GM12878 (cell line): ENCODE results near the gene RAD17. TPM values are rescaled to one million over a fixed set of nuclear protein-coding genes. Genes with fewer than 3 reads are reported as not detected.

Experiments used
- ATAC-seq: fragments of 200-7000 bp; cut with Tn5 transposase; 3 replicates; pipeline ENCODE4 v1.9.1; 2020; ENCODE audit warnings: mild to moderate bottlenecking, moderate library complexity
- BruUV-seq: library from RNA; stranded (reverse); fragments of 400-500 nt; replicated peaks from 2 replicates; lab custom pipeline; 2021; lab: Mats Ljungman, UMichigan
- CTCF ChIA-PET: fragments of 300-600 bp; sonication (Branson Sonifier 250); formaldehyde crosslinking; extraction: SDS; loops from one replicate; lab custom pipeline; 2021; ENCODE audit warnings: inconsistent platforms; lab: Yijun Ruan, JAX
- POLR2A ChIA-PET: fragments of 350-600 bp; formaldehyde crosslinking; extraction: SDS; loops from one replicate; lab custom pipeline; 2021; ENCODE audit warnings: inconsistent platforms; lab: Charles Lee
- RAD21 ChIA-PET: fragments of 300-600 bp; sonication (Branson Sonifier 250); formaldehyde crosslinking; loops from one replicate; lab custom pipeline; 2023; ENCODE audit warnings: antibody characterized with exemption; ENCODE audit not compliant: unreplicated experiment; lab: Charles Lee
- SMC1A ChIA-PET: fragments of 300-600 bp; sonication (Branson Sonifier 250); formaldehyde crosslinking; loops from one replicate; lab custom pipeline; 2023; ENCODE audit not compliant: unreplicated experiment, uncharacterized antibody; lab: Charles Lee
- DNase-seq: peaks from one replicate; pipeline ENCODE4 v3.0.0-alpha.2; 2011; ENCODE audit warnings: low read depth, low spot score
- FAIRE-seq: peaks from 3 replicates; lab custom pipeline; 2011; peaks lifted over from hg19 to GRCh38; lab: Jason Lieb, UNC
- H2AFZ ChIP-seq: 2 replicates; pipeline ENCODE4 v1.6.0; 2011; ENCODE audit warnings: low read depth, low read length, control low read depth; ENCODE audit not compliant: control insufficient read depth
- H3K27ac ChIP-seq: 2 replicates; pipeline ENCODE4 v1.5.1; 2011; ENCODE audit warnings: control low read depth; ENCODE audit not compliant: control insufficient read depth, insufficient read depth
- H3K27me3 ChIP-seq, 2 experiments: replicated peaks in 1 of 2; 2 replicates each; pipeline versions ENCODE4 v1.6.0 to v1.6.1; 2011; ENCODE audit warnings: low read length in 1 of 2; ENCODE audit not compliant: control insufficient read depth in 2 of 2, insufficient read depth in 2 of 2
- H3K36me3 ChIP-seq, 2 experiments: 2 replicates each; pipeline ENCODE4 v1.5.1; 2011; ENCODE audit warnings: low read length in 1 of 2; ENCODE audit not compliant: control insufficient read depth in 2 of 2, insufficient read depth in 2 of 2
- H3K4me1 ChIP-seq: 2 replicates; pipeline ENCODE4 v1.6.1; 2011; ENCODE audit warnings: mild to moderate bottlenecking, low read length, moderate library complexity, mixed read lengths; ENCODE audit not compliant: control insufficient read depth, insufficient read depth
- H3K4me2 ChIP-seq: 2 replicates; pipeline ENCODE4 v1.6.0; 2011; ENCODE audit warnings: control low read depth; ENCODE audit not compliant: control insufficient read depth, insufficient read depth
- H3K4me3 ChIP-seq: fragments of 200-600 bp; sonication (generic); 2 replicates; pipeline ENCODE4 v1.5.1; 2016
- H3K79me2 ChIP-seq: 2 replicates; pipeline ENCODE4 v1.6.0; 2011; ENCODE audit warnings: low read length; ENCODE audit not compliant: control insufficient read depth, insufficient read depth
- H3K9ac ChIP-seq: 2 replicates; pipeline ENCODE4 v1.8.0; 2011; ENCODE audit warnings: low read length, control low read depth, mixed read lengths; ENCODE audit not compliant: control insufficient read depth, insufficient read depth
- H3K9me3 ChIP-seq: replicated peaks from 3 replicates; pipeline ENCODE4 v1.5.1; 2011; ENCODE audit warnings: mild to moderate bottlenecking, low read length; ENCODE audit not compliant: control insufficient read depth, insufficient read depth
- H4K20me1 ChIP-seq: 2 replicates; pipeline ENCODE4 v1.6.0; 2011; ENCODE audit not compliant: control insufficient read depth, insufficient read depth
- HDAC6 ChIP-seq: fragments of 200-600 bp; sonication (generic); IDR thresholded peaks from one replicate; pipeline ENCODE4 v1.8.0; 2017; ENCODE audit warnings: antibody characterized with exemption; ENCODE audit not compliant: unreplicated experiment
- WGBS: methylation state at CpG from one replicate; pipeline ENCODE4 v1.1.6; 2016; ENCODE audit warnings: low lambda C conversion rate; ENCODE audit not compliant: insufficient replicate concordance, insufficient coverage; ENCODE audit errors: missing lambda C conversion rate; 5-methylcytosine and 5-hydroxymethylcytosine counted together
- in situ Hi-C: fragments of 300-500 bp; cut with MboI; formaldehyde crosslinking; loops from 9 replicates; pipeline ENCODE4 v1.14.3; 2018; ENCODE audit warnings: mixed read lengths
- intact Hi-C: fragments of 100-400 bp; cut with micrococcal nuclease; formaldehyde crosslinking; loops from one replicate; pipeline ENCODE4 v1.14.2; 2022; ENCODE audit not compliant: unreplicated experiment
- polyA plus RNA-seq, 11 experiments: library from polyadenylated mRNA; depleted of rRNA in 4 of 11; unstranded in 6 of 11; stranded (reverse) in 5 of 11; fragments of >200 nt; fragmentation: Nextera tagmentation in 4 of 11; fragmentation: Illumina TruSeq in 1 of 11; extraction: Ambion mirVana in 4 of 11; extraction: Trizol in 1 of 11; gene quantifications; 1 replicate in 1 of 11; 2 replicates in 10 of 11; pipeline versions ENCODE4 v1.2.1 to v1.2.3, GENCODE V29; 2011 to 2016; ENCODE audit warnings: inconsistent platforms in 2 of 11, missing spikeins in 2 of 11, low read depth in 1 of 11
- total RNA-seq, 4 experiments: library from RNA; depleted of rRNA in 3 of 4; stranded (reverse); fragments of >200 nt in 3 of 4; fragmentation: Illumina TruSeq in 1 of 4; extraction: Trizol in 1 of 4; gene quantifications; 2 replicates each; pipeline versions ENCODE4 v1.2.1 to v1.2.3, GENCODE V29; 2013 to 2021
- TF ChIP-seq, protein P1 (sequence below): IDR thresholded peaks from 2 replicates; pipeline ENCODE4 v1.6.1; 2012; ENCODE audit warnings: improper control_type of control experiment, low read depth, low read length; ENCODE audit not compliant: insufficient replicate concordance
- TF ChIP-seq, protein P2 (sequence below): IDR thresholded peaks from 2 replicates; pipeline ENCODE4 v1.6.1; 2011; ENCODE audit warnings: borderline replicate concordance, low read depth, mild to moderate bottlenecking, moderate library complexity, mixed read lengths, low read length; ENCODE audit not compliant: insufficient read depth; ENCODE audit errors: extremely low read length

RAD17 gene
- total and polyA plus RNA-seq, 10 of the 15 experiments (the other 5 are each of a cell fraction or from before 2014, with no cell fraction given), result 23.9 to 55.4 (median 44.5) TPM

DNA sequence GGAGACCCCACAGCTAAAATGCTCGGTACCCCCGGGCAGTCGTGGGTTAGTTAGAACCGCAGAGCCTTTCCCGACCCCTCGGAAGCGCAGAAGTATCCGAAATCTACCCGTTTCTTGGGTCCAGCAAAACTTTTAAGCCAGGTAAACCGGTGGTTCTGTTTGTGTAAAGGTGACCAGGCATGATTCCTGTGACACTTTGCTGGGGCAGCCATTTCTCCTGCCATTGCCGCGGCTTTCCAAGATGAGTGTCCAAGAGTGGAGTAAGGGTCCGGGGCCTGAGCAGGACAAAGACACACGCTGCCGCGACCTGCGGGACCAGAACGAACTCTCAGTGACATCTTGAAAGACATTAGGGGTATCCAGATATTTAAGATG, 46.0 kb downstream of the RAD17 start:
- no peak for FAIRE-seq
- no peaks in the 10 kb centered on the region for H3K27me3 ChIP-seq
- H3K27ac ChIP-seq, result peak overlapping the region; percentile 16
- peaks cover 0 to 8% of the 10 kb centered on the region in 2 experiments; a peak in 2 of 4 replicates for H3K36me3 ChIP-seq
- SMC1A ChIA-PET, result no interaction called here
- TF ChIP-seq, protein P1, sequence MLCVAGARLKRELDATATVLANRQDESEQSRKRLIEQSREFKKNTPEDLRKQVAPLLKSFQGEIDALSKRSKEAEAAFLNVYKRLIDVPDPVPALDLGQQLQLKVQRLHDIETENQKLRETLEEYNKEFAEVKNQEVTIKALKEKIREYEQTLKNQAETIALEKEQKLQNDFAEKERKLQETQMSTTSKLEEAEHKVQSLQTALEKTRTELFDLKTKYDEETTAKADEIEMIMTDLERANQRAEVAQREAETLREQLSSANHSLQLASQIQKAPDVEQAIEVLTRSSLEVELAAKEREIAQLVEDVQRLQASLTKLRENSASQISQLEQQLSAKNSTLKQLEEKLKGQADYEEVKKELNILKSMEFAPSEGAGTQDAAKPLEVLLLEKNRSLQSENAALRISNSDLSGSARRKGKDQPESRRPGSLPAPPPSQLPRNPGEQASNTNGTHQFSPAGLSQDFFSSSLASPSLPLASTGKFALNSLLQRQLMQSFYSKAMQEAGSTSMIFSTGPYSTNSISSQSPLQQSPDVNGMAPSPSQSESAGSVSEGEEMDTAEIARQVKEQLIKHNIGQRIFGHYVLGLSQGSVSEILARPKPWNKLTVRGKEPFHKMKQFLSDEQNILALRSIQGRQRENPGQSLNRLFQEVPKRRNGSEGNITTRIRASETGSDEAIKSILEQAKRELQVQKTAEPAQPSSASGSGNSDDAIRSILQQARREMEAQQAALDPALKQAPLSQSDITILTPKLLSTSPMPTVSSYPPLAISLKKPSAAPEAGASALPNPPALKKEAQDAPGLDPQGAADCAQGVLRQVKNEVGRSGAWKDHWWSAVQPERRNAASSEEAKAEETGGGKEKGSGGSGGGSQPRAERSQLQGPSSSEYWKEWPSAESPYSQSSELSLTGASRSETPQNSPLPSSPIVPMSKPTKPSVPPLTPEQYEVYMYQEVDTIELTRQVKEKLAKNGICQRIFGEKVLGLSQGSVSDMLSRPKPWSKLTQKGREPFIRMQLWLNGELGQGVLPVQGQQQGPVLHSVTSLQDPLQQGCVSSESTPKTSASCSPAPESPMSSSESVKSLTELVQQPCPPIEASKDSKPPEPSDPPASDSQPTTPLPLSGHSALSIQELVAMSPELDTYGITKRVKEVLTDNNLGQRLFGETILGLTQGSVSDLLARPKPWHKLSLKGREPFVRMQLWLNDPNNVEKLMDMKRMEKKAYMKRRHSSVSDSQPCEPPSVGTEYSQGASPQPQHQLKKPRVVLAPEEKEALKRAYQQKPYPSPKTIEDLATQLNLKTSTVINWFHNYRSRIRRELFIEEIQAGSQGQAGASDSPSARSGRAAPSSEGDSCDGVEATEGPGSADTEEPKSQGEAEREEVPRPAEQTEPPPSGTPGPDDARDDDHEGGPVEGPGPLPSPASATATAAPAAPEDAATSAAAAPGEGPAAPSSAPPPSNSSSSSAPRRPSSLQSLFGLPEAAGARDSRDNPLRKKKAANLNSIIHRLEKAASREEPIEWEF, result no peak
- TF ChIP-seq HDAC6, result no peak
- TF ChIP-seq, protein P2, sequence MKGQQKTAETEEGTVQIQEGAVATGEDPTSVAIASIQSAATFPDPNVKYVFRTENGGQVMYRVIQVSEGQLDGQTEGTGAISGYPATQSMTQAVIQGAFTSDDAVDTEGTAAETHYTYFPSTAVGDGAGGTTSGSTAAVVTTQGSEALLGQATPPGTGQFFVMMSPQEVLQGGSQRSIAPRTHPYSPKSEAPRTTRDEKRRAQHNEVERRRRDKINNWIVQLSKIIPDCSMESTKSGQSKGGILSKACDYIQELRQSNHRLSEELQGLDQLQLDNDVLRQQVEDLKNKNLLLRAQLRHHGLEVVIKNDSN, result no peak
- DNase-seq, result no peak
- no peaks in the 10 kb centered on the region for H4K20me1 ChIP-seq
- H3K9me3 ChIP-seq, result no peaks in the 10 kb centered on the region
- ATAC-seq, result no peak
- WGBS, result 89% methylated on average over 18 of the region's 18 CpGs
- H3K4me1 ChIP-seq, result 0 out of 2 replicates have a peak, but pooled peaks cover 2% of the 10 kb centered on the region
- BruUV-seq, result no TSS peak
- H3K4me2 ChIP-seq, result peak overlapping the region; percentile 70
- CTCF ChIA-PET, result no interaction called here
- peak overlapping the region; percentile 75 for H3K4me3 ChIP-seq
- H3K9ac ChIP-seq, result peak overlapping the region; percentile 58; the same call in 1 of the 2 replicates
- intact Hi-C loops, result loop anchor here (5.0 kb wide), 1 partner anchor 77 kb away; the partner anchor contains the start of gene OCLN
- POLR2A ChIA-PET, result no interaction called here
- no peaks in the 10 kb centered on the region for H3K79me2 ChIP-seq
- RAD21 ChIA-PET, result no interaction called here
- H2AFZ ChIP-seq, result peak overlapping the region; percentile 71
- in situ Hi-C loops, result no loop called here
